PC-9 (cell line): ENCODE measurements around the gene MCTP2.

Experiments
- EZH2 ChIP-seq: fragments of 200-600 bp; sonication (generic); IDR thresholded peaks from 2 replicates; pipeline ENCODE4 v1.8.0; 2017; ENCODE audit warnings: antibody characterized with exemption, low read depth
- TF ChIP-seq, protein P1 (sequence below): fragments of 200-600 bp; sonication (generic); conservative IDR thresholded peaks from 2 replicates; pipeline ENCODE4 v1.6.1; 2017; ENCODE audit warnings: mixed run types, antibody characterized with exemption, mild to moderate bottlenecking, moderate library complexity

DNA sequence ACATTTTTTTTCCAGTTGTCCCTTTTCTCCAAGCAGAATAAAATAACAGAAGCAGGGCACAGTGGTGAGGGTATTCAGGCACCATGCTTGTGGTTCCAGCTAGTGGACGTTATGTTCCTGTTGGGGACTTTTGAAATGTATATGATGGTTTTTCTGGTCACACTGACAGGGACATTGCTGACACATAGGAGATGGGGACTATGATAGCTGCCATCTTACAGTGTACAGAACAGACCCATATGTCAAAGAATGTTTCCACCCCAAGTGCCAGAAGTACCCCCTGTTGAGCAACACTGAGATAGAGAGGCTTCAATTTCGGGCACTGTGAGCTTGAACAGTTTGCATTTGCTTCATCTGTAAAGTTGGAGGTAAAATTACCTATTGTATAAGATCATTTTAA is 38.6 kb downstream of the MCTP2 start:
- TF ChIP-seq, protein P1, sequence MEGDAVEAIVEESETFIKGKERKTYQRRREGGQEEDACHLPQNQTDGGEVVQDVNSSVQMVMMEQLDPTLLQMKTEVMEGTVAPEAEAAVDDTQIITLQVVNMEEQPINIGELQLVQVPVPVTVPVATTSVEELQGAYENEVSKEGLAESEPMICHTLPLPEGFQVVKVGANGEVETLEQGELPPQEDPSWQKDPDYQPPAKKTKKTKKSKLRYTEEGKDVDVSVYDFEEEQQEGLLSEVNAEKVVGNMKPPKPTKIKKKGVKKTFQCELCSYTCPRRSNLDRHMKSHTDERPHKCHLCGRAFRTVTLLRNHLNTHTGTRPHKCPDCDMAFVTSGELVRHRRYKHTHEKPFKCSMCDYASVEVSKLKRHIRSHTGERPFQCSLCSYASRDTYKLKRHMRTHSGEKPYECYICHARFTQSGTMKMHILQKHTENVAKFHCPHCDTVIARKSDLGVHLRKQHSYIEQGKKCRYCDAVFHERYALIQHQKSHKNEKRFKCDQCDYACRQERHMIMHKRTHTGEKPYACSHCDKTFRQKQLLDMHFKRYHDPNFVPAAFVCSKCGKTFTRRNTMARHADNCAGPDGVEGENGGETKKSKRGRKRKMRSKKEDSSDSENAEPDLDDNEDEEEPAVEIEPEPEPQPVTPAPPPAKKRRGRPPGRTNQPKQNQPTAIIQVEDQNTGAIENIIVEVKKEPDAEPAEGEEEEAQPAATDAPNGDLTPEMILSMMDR: no peak
- no peak for TF ChIP-seq EZH2
